Small intestine (tissue), 7 donors: ENCODE data around the gene CDH5. TPM values are rescaled to one million over a fixed set of nuclear protein-coding genes. Genes with fewer than 3 reads are reported as not detected.
A peak's percentile ranks its signal among the peaks of the same experiment; 100 is the strongest.

Experiments
- DNase-seq, 2 donors: peaks; one replicate each; pipeline versions ENCODE4 v3.0.0 to v3.0.0-alpha.2; 2013
- FAIRE-seq: peaks from 2 replicates; lab custom pipeline; 2012; peaks lifted over from hg19 to GRCh38; lab: Jason Lieb, UNC
- H3K27ac ChIP-seq, 3 donors: one replicate each; pipeline ENCODE4 v1.5.1; 2013; ENCODE audit warnings: low read length in 2 of 3, mild to moderate bottlenecking in 2 of 3, control low read depth in 1 of 3, inconsistent platforms in 1 of 3, low read depth in 1 of 3, moderate library complexity in 1 of 3
- H3K27me3 ChIP-seq, 3 donors: one replicate each; pipeline ENCODE4 v1.6.1; 2013; ENCODE audit warnings: low read length in 3 of 3, inconsistent platforms in 1 of 3; ENCODE audit not compliant: control insufficient read depth in 3 of 3, insufficient read depth in 3 of 3
- H3K36me3 ChIP-seq, 3 donors: one replicate each; pipeline ENCODE4 v1.6.1; 2013; ENCODE audit warnings: low read length in 3 of 3, inconsistent platforms in 1 of 3, low read depth in 1 of 3, mild to moderate bottlenecking in 1 of 3, moderate library complexity in 1 of 3; ENCODE audit not compliant: control insufficient read depth in 3 of 3, insufficient read depth in 2 of 3
- H3K4me1 ChIP-seq, 3 donors: one replicate each; pipeline ENCODE4 v1.6.1; 2013; ENCODE audit warnings: low read length in 2 of 3, inconsistent platforms in 1 of 3, low read depth in 1 of 3, mild to moderate bottlenecking in 1 of 3, moderate library complexity in 1 of 3; ENCODE audit not compliant: control insufficient read depth in 3 of 3, insufficient read depth in 2 of 3
- H3K4me3 ChIP-seq, 3 donors: one replicate each; pipeline ENCODE4 v1.5.1; 2013; ENCODE audit warnings: low read length in 3 of 3, control low read depth in 1 of 3, inconsistent platforms in 1 of 3, low read depth in 1 of 3, mild to moderate bottlenecking in 1 of 3, moderate library complexity in 1 of 3
- H3K9me3 ChIP-seq, 2 donors: one replicate each; pipeline ENCODE4 v1.6.1; 2013; ENCODE audit warnings: low read depth in 1 of 2, low read length in 1 of 2; ENCODE audit not compliant: control insufficient read depth in 2 of 2, insufficient read depth in 1 of 2
- WGBS, 3 donors: extraction: QIAGEN DNeasy Blood & Tissue Kit; methylation state at CpG; one replicate each; pipeline ENCODE4 v1.1.7; 2013; 5-methylcytosine and 5-hydroxymethylcytosine counted together
- polyA plus RNA-seq, 4 donors: library from polyadenylated mRNA; stranded (reverse) in 3 of 4; unstranded in 1 of 4; fragments of 200-250 nt in 3 of 4; fragments of 120-200 nt in 1 of 4; gene quantifications; one replicate each; pipeline versions ENCODE4 v1.2.1 to v1.2.3, GENCODE V29; 2013
- donor health status: healthy with polysubstance abuse.
- donor health status: control.
- donor health status: control.
- donor health status: Bipolar disorder and iron deficiency.
- donor health status: healthy.

The CDH5 gene
- polyA plus RNA-seq, 4 donors, result 0.45 to 28.8 (median 7.6) TPM

- peaks cover 0 to 21% (median 2%) of the 10 kb centered on the region in 3 donors for H3K27me3 ChIP-seq
- H3K36me3 ChIP-seq, result no peaks in the 10 kb centered on the region
- no peaks in the 10 kb centered on the region for H3K4me1 ChIP-seq
- FAIRE-seq (no peak), DNase-seq (no peak)
- no peak overlapping the region for H3K27ac ChIP-seq
- H3K9me3 ChIP-seq, result no peaks in the 10 kb centered on the region
- WGBS, 3 donors, result 50 to 81% (median 75%) methylated on average over 1 of the region's 1 CpG
- no peak overlapping the region for H3K4me3 ChIP-seq
Observed at GRCh38 chr16:66358231-66358630, 8.3 kb upstream of the CDH5 start.

GRCh38 chr16:66359012-66359411 lies 7.5 kb upstream of the CDH5 start:
- Histone ChIP-seq H3K27ac (peak overlapping the region in 1 of 3 donors; percentile 42), H3K9me3 (no peaks in the 10 kb centered on the region), H3K4me1 (no peaks in the 10 kb centered on the region), H3K27me3 (peaks cover 0 to 18% (median 2%) of the 10 kb centered on the region in 3 donors), H3K4me3 (no peak overlapping the region), H3K36me3 (no peaks in the 10 kb centered on the region)
- DNase-seq (no peak), FAIRE-seq (no peak)
- 66 to 76% (median 73%) methylated on average over 10 of the region's 10 CpGs for WGBS, 3 donors

- 66 to 72% (median 68%) methylated on average over 12 of the region's 12 CpGs for WGBS, 3 donors
- no peaks in the 10 kb centered on the region for H3K36me3 ChIP-seq
- no peaks in the 10 kb centered on the region for H3K9me3 ChIP-seq
- no peak for DNase-seq
- no peak for FAIRE-seq
- peak overlapping the region in 1 of 3 donors; percentile 63 for H3K27ac ChIP-seq
- peaks cover 0 to 16% (median 2%) of the 10 kb centered on the region in 3 donors for H3K27me3 ChIP-seq
- H3K4me1 ChIP-seq, result no peaks in the 10 kb centered on the region
- H3K4me3 ChIP-seq, result no peak overlapping the region
Observed at GRCh38 chr16:66359811-66360608, 6.5 kb upstream of the CDH5 start.

- H3K27me3 ChIP-seq, result peaks cover 0 to 16% (median 2%) of the 10 kb centered on the region in 3 donors
- no peaks in the 10 kb centered on the region for H3K36me3 ChIP-seq
- no peaks in the 10 kb centered on the region for H3K4me1 ChIP-seq
- WGBS, 3 donors, result 37 to 54% (median 53%) methylated on average over 12 of the region's 12 CpGs
- DNase-seq (no peak), FAIRE-seq (no peak)
- H3K4me3 ChIP-seq, result no peak overlapping the region
- no peaks in the 10 kb centered on the region for H3K9me3 ChIP-seq
- H3K27ac ChIP-seq, result peak overlapping the region in 1 of 3 donors; percentile 63
Observed at GRCh38 chr16:66360624-66361324, 5.7 kb upstream of the CDH5 start.

- 64 to 74% (median 68%) methylated on average over 5 of the region's 5 CpGs for WGBS, 3 donors
- Histone ChIP-seq H3K4me3 (no peak overlapping the region), H3K4me1 (no peaks in the 10 kb centered on the region), H3K9me3 (no peaks in the 10 kb centered on the region), H3K36me3 (no peaks in the 10 kb centered on the region), H3K27ac (peak overlapping the region in 1 of 3 donors; percentile 26), H3K27me3 (peaks cover 0 to 16% (median 2%) of the 10 kb centered on the region in 3 donors)
- DNase-seq (no peak), FAIRE-seq (no peak)
Observed at GRCh38 chr16:66361604-66362135, 4.8 kb upstream of the CDH5 start.

GRCh38 chr16:66363211-66363777 lies 3.2 kb upstream of the CDH5 start:
- 75 to 83% (median 79%) methylated on average over 13 of the region's 13 CpGs for WGBS, 3 donors
- Histone ChIP-seq H3K4me3 (no peak overlapping the region), H3K4me1 (no peaks in the 10 kb centered on the region), H3K9me3 (no peaks in the 10 kb centered on the region), H3K36me3 (no peaks in the 10 kb centered on the region), H3K27me3 (peaks cover 0 to 16% (median 2%) of the 10 kb centered on the region in 3 donors), H3K27ac (peak overlapping the region in 1 of 3 donors; percentile 6)
- FAIRE-seq (no peak), DNase-seq (no peak)

- peak overlapping the region in 1 of 3 donors; percentile 56 for H3K27ac ChIP-seq
- H3K27me3 ChIP-seq, result peaks cover 0 to 16% (median 2%) of the 10 kb centered on the region in 3 donors
- no peaks in the 10 kb centered on the region for H3K36me3 ChIP-seq
- no peaks in the 10 kb centered on the region for H3K9me3 ChIP-seq
- WGBS, 3 donors, result 46 to 57% (median 51%) methylated on average over 16 of the region's 16 CpGs
- H3K4me3 ChIP-seq, result no peak overlapping the region
- no peaks in the 10 kb centered on the region for H3K4me1 ChIP-seq
- DNase-seq, result no peak
- FAIRE-seq, result no peak
Observed at GRCh38 chr16:66364117-66364958, 2.2 kb upstream of the CDH5 start.
